Memory B cell (primary cell): ENCODE measurements around the gene AEBP2.

Source experiments
- ATAC-seq: fragments of 150-1000 bp; cut with Tn5 transposase; 2 replicates; pipeline ENCODE4 v1.10.0; 2021; ENCODE audit warnings: low read depth, mild to moderate bottlenecking, moderate library complexity
- DNase-seq, 2 donors: peaks; one replicate each; pipeline ENCODE4 v3.0.0; 2022; ENCODE audit warnings: low spot score in 2 of 2
- H3K27ac Mint-ChIP-seq: one replicate; pipeline ENCODE4 v1.8.0; 2022; ENCODE audit warnings: mild to moderate bottlenecking, moderate library complexity, mixed read lengths
- H3K27me3 Mint-ChIP-seq: one replicate; pipeline ENCODE4 v1.8.0; 2022; ENCODE audit warnings: mixed read lengths
- H3K36me3 Mint-ChIP-seq: one replicate; pipeline ENCODE4 v1.8.0; 2022; ENCODE audit warnings: mild to moderate bottlenecking, mixed read lengths
- H3K4me1 Mint-ChIP-seq: one replicate; pipeline ENCODE4 v1.8.0; 2022; ENCODE audit warnings: mixed read lengths
- H3K4me3 Mint-ChIP-seq: one replicate; pipeline ENCODE4 v1.8.0; 2022; ENCODE audit warnings: mild to moderate bottlenecking, moderate library complexity, mixed read lengths
- H3K9me3 Mint-ChIP-seq: one replicate; pipeline ENCODE4 v1.8.0; 2022; ENCODE audit warnings: mixed read lengths

The AEBP2 gene

DNA sequence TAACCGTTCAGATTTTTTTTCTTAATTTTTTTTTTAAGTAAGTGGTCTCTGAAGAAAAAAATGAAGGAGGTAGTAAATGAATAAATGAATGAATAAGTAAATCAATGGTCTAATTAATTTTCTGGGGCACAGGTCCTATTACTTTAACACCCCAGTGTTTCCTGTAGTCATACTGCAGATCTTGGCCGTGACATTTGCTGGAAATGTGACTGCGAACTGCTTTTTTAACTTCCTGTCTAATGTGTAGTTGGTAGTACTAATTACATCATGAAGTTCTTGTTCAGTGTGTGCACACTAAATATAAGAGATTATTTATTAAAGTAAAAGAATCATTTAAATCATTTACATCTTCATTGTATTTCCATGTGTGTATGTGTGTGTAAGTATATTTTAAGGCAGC, 45.4 kb downstream of the AEBP2 start:
- peak overlapping the region; percentile 12 for H3K27ac Mint-ChIP-seq
- no peak for DNase-seq
- H3K4me1 Mint-ChIP-seq: peaks cover 26% of the 10 kb centered on the region

GRCh38 chr12:19485240-19485639, 45.9 kb downstream of the AEBP2 start:
- Mint-ChIP-seq H3K27me3 (no peaks in the 10 kb centered on the region), H3K9me3 (peaks cover 4% of the 10 kb centered on the region), H3K4me3 (no peak overlapping the region), H3K4me1 (peaks cover 26% of the 10 kb centered on the region), H3K36me3 (peaks cover 31% of the 10 kb centered on the region), H3K27ac (peak overlapping the region; percentile 12)
- ATAC-seq (no peak), DNase-seq (no peak)

More for the DNA sequence above, 45.4 kb downstream of the AEBP2 start:
- peaks cover 35% of the 10 kb centered on the region for H3K36me3 Mint-ChIP-seq
- peaks cover 4% of the 10 kb centered on the region for H3K9me3 Mint-ChIP-seq
- H3K27me3 Mint-ChIP-seq: no peaks in the 10 kb centered on the region
- no peak overlapping the region for H3K4me3 Mint-ChIP-seq
- ATAC-seq: no peak

DNA sequence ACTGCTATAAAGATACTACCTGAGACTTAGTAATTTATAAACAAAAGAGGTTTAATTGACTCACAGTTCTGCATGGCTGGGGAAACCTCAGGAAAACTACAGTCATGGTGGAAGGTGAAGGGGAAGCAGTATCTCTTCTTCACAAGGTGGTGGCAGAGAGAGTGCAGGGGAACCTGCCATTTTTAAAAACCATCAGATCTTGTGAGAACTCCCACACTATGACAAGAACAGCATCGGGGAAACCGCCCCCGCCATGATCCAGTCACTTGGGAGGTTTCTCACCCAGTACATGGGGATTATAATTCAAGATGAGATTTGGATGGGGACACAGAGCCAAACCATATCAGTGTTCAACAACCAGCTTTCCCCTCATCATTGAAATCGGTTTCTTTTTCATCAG, 49.9 kb downstream of the AEBP2 start:
- peaks cover 13% of the 10 kb centered on the region for H3K36me3 Mint-ChIP-seq

DNA sequence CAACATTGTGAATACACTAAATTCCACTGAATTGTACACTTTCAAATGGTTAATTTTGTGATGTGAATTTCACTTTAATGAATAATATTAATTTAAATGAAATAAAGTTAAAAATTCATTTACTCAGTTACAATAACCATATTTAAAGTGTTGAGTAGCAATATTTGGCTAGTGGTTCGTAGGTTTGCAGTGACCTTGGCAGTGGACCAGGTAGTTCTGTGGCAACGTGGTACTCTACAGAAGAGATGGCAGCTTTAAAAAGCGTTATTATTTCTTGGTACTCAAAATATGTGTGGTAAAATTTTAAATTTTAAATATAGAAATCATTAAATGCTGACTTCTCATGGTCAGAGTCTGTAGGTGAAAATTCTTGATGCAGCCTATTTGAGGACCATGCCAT, 51.6 kb downstream of the AEBP2 start:
- peaks cover 10% of the 10 kb centered on the region for H3K36me3 Mint-ChIP-seq
- DNase-seq: no peak
- ATAC-seq: no peak
- H3K9me3 Mint-ChIP-seq: no peaks in the 10 kb centered on the region
- H3K27me3 Mint-ChIP-seq: no peaks in the 10 kb centered on the region
- H3K4me1 Mint-ChIP-seq: peaks cover 6% of the 10 kb centered on the region
- no peak overlapping the region for H3K4me3 Mint-ChIP-seq
- no peak overlapping the region for H3K27ac Mint-ChIP-seq

More for the DNA sequence above, 49.9 kb downstream of the AEBP2 start:
- DNase-seq (no peak), ATAC-seq (no peak)
- H3K27ac Mint-ChIP-seq: no peak overlapping the region
- no peaks in the 10 kb centered on the region for H3K9me3 Mint-ChIP-seq
- H3K4me1 Mint-ChIP-seq: peaks cover 9% of the 10 kb centered on the region
- no peak overlapping the region for H3K4me3 Mint-ChIP-seq
- no peaks in the 10 kb centered on the region for H3K27me3 Mint-ChIP-seq

GRCh38 chr12:19491863-19492262, 52.6 kb downstream of the AEBP2 start:
- H3K4me3 Mint-ChIP-seq: no peak overlapping the region
- no peaks in the 10 kb centered on the region for H3K9me3 Mint-ChIP-seq
- no peaks in the 10 kb centered on the region for H3K27me3 Mint-ChIP-seq
- H3K4me1 Mint-ChIP-seq: peaks cover 6% of the 10 kb centered on the region
- ATAC-seq (no peak), DNase-seq (no peak)
- H3K27ac Mint-ChIP-seq: peak overlapping the region; percentile 72
- peaks cover 11% of the 10 kb centered on the region for H3K36me3 Mint-ChIP-seq

DNA sequence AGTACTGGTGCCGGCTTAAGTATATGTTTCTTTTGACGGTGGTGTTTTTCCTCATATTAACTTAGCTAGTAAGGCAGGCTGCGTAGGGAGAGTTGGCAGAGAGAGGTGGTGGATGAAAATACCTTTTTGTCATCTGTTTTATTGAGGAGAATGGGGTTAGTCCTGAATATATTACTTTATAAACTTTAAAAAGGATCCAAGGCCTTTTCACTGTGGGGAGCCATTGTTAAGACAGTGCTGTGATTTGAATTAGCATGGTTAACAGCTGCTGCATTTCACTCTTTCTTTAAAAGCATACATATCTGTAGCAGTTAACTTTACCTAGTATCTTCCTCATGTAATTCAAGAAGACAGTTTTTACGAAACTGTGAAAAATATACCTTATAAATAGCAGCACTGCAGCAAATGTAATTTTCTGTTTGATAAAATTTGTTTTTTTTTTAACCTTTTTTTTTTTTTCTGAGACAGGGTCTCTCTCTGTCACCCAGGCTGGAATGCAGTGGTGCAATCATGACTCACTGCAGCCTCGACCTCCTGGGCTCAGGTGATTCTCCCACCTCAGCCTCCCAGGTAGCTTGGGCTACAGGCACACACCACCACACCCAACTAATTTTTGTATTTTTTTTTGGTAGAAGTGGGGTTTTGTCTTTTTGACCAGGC, 57.1 kb downstream of the AEBP2 start:
- peaks cover 8% of the 10 kb centered on the region for H3K4me1 Mint-ChIP-seq
- H3K27ac Mint-ChIP-seq: no peak overlapping the region
- no peaks in the 10 kb centered on the region for H3K27me3 Mint-ChIP-seq
- no peaks in the 10 kb centered on the region for H3K9me3 Mint-ChIP-seq
- DNase-seq (no peak), ATAC-seq (no peak)
- H3K4me3 Mint-ChIP-seq: no peak overlapping the region
- peaks cover 7% of the 10 kb centered on the region for H3K36me3 Mint-ChIP-seq

DNA sequence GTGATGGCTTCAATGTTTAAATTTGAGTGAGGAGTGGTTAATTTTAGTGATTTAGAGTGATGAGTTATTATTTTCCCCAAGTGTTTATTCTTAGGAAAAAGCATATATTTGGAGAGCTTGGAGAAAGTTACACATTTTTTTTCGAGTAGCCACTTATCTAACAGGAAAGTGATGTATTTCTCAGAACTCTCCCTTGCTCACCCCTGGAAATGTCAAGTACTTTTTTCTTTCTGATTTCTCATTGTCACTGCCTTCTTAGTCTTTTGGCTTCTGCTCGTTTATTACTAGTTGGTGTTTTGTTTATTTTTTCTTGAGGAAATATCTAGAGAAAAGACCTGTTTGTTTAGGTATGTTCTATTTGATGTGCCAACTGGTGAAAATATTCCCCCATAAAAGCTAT, 58.8 kb downstream of the AEBP2 start:
- no peaks in the 10 kb centered on the region for H3K27me3 Mint-ChIP-seq
- no peak for DNase-seq
- H3K4me3 Mint-ChIP-seq: no peak overlapping the region
- peaks cover 12% of the 10 kb centered on the region for H3K36me3 Mint-ChIP-seq
- H3K9me3 Mint-ChIP-seq: no peaks in the 10 kb centered on the region
- ATAC-seq: no peak
- peaks cover 3% of the 10 kb centered on the region for H3K4me1 Mint-ChIP-seq
- H3K27ac Mint-ChIP-seq: no peak overlapping the region

GRCh38 chr12:19499030-19499429, 59.7 kb downstream of the AEBP2 start:
- no peak overlapping the region for H3K4me3 Mint-ChIP-seq
- no peaks in the 10 kb centered on the region for H3K27me3 Mint-ChIP-seq
- ATAC-seq (no peak), DNase-seq (no peak)
- H3K9me3 Mint-ChIP-seq: no peaks in the 10 kb centered on the region
- H3K27ac Mint-ChIP-seq: no peak overlapping the region
- H3K36me3 Mint-ChIP-seq: peaks cover 11% of the 10 kb centered on the region
- H3K4me1 Mint-ChIP-seq: peaks cover 5% of the 10 kb centered on the region

DNA sequence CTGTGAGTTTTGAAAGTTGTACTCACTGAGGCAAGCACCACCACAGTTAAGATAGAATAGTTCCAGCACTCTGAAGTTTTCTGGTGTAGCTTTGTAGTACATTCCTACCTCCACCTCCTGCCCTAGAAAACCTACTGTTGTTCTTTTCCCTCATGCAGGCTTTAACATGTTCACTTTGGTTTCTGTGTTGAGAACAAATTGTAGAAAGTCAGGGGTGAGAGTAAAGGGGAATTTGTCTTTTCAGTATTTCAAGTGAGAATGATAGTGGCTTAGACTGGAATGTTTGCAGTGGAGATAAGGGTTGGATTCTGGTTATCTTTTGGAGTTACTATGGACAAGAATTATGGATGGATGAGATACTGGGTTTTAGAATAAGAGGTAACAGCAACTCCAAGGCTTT, 67.2 kb downstream of the AEBP2 start:
- Mint-ChIP-seq H3K9me3 (no peaks in the 10 kb centered on the region), H3K36me3 (peaks cover 37% of the 10 kb centered on the region), H3K4me3 (no peak overlapping the region), H3K4me1 (peaks cover 14% of the 10 kb centered on the region), H3K27ac (no peak overlapping the region), H3K27me3 (no peaks in the 10 kb centered on the region)
- ATAC-seq (no peak), DNase-seq (no peak)

GRCh38 chr12:19507823-19508222, 68.5 kb downstream of the AEBP2 start:
- H3K9me3 Mint-ChIP-seq: no peaks in the 10 kb centered on the region
- H3K36me3 Mint-ChIP-seq: peaks cover 36% of the 10 kb centered on the region
- H3K27ac Mint-ChIP-seq: no peak overlapping the region
- H3K27me3 Mint-ChIP-seq: no peaks in the 10 kb centered on the region
- peaks cover 14% of the 10 kb centered on the region for H3K4me1 Mint-ChIP-seq
- DNase-seq (no peak), ATAC-seq (no peak)
- no peak overlapping the region for H3K4me3 Mint-ChIP-seq

GRCh38 chr12:19510461-19510860, 71.2 kb downstream of the AEBP2 start:
- Mint-ChIP-seq H3K27ac (no peak overlapping the region), H3K4me1 (peaks cover 9% of the 10 kb centered on the region), H3K36me3 (peaks cover 28% of the 10 kb centered on the region), H3K4me3 (no peak overlapping the region), H3K27me3 (no peaks in the 10 kb centered on the region), H3K9me3 (no peaks in the 10 kb centered on the region)
- DNase-seq (no peak), ATAC-seq (no peak)

GRCh38 chr12:19515179-19515578, 75.9 kb downstream of the AEBP2 start:
- no peak overlapping the region for H3K4me3 Mint-ChIP-seq
- H3K36me3 Mint-ChIP-seq: peaks cover 17% of the 10 kb centered on the region
- no peaks in the 10 kb centered on the region for H3K27me3 Mint-ChIP-seq
- peaks cover under 1% of the 10 kb centered on the region for H3K4me1 Mint-ChIP-seq
- H3K27ac Mint-ChIP-seq: no peak overlapping the region
- DNase-seq (no peak), ATAC-seq (no peak)
- H3K9me3 Mint-ChIP-seq: no peaks in the 10 kb centered on the region

- no peak overlapping the region for H3K4me3 Mint-ChIP-seq
- no peak overlapping the region for H3K27ac Mint-ChIP-seq
- no peak for ATAC-seq
- no peaks in the 10 kb centered on the region for H3K27me3 Mint-ChIP-seq
- peaks cover 13% of the 10 kb centered on the region for H3K36me3 Mint-ChIP-seq
- DNase-seq: no peak
- H3K9me3 Mint-ChIP-seq: no peaks in the 10 kb centered on the region
- H3K4me1 Mint-ChIP-seq: no peaks in the 10 kb centered on the region
These were observed 78.3 kb downstream of the AEBP2 start for GRCh38 chr12:19517583-19517982.

- H3K27ac Mint-ChIP-seq: no peak overlapping the region
- H3K36me3 Mint-ChIP-seq: peaks cover 13% of the 10 kb centered on the region
- no peaks in the 10 kb centered on the region for H3K9me3 Mint-ChIP-seq
- H3K27me3 Mint-ChIP-seq: no peaks in the 10 kb centered on the region
- H3K4me1 Mint-ChIP-seq: no peaks in the 10 kb centered on the region
- ATAC-seq: no peak
- no peak overlapping the region for H3K4me3 Mint-ChIP-seq
- DNase-seq: no peak
These were observed 78.9 kb downstream of the AEBP2 start for GRCh38 chr12:19518209-19518608.

- H3K9me3 Mint-ChIP-seq: no peaks in the 10 kb centered on the region
- DNase-seq (no peak), ATAC-seq (no peak)
- H3K36me3 Mint-ChIP-seq: peaks cover 11% of the 10 kb centered on the region
- no peak overlapping the region for H3K4me3 Mint-ChIP-seq
- no peak overlapping the region for H3K27ac Mint-ChIP-seq
- no peaks in the 10 kb centered on the region for H3K4me1 Mint-ChIP-seq
- H3K27me3 Mint-ChIP-seq: no peaks in the 10 kb centered on the region
These were observed 81.5 kb downstream of the AEBP2 start for GRCh38 chr12:19520646-19521415.
